ENCODE measurements around the gene RCAN2. TPM values are rescaled to one million over a fixed set of nuclear protein-coding genes. Genes with fewer than 3 reads are reported as not detected.

The RCAN2 gene
- total RNA-seq, 1 experiment from 2014 or later, result 7.6 TPM

- no peaks in the 10 kb centered on the region for H3K9me3 ChIP-seq
- no peaks in the 10 kb centered on the region for H3K36me3 ChIP-seq
- no peak overlapping the region for H3K4me3 ChIP-seq
- H3K27me3 ChIP-seq, result no peaks in the 10 kb centered on the region
- DNase-seq, result no peak
Measured at GRCh38 chr6:46243754-46244153, 247.5 kb downstream of the RCAN2 start.

GRCh38 chr6:46242921-46243320 is 248.3 kb downstream of the RCAN2 start:
- no peak for DNase-seq
- H3K9me3 ChIP-seq, result no peaks in the 10 kb centered on the region
- no peak overlapping the region for H3K4me3 ChIP-seq
- no peaks in the 10 kb centered on the region for H3K36me3 ChIP-seq
- H3K27me3 ChIP-seq, result no peaks in the 10 kb centered on the region

- DNase-seq, result no peak
- no peaks in the 10 kb centered on the region for H3K36me3 ChIP-seq
- H3K27me3 ChIP-seq, result no peaks in the 10 kb centered on the region
- H3K9me3 ChIP-seq, result no peaks in the 10 kb centered on the region
- H3K4me3 ChIP-seq, result no peak overlapping the region
Measured at GRCh38 chr6:46240866-46241565, 250.2 kb downstream of the RCAN2 start.

- Histone ChIP-seq H3K4me3 (no peak overlapping the region), H3K27me3 (no peaks in the 10 kb centered on the region), H3K36me3 (no peaks in the 10 kb centered on the region), H3K9me3 (no peaks in the 10 kb centered on the region)
- DNase-seq, result no peak
Measured at GRCh38 chr6:46236752-46237151, 254.5 kb downstream of the RCAN2 start.

GRCh38 chr6:46235242-46235641 is 256.0 kb downstream of the RCAN2 start:
- Histone ChIP-seq H3K36me3 (no peaks in the 10 kb centered on the region), H3K4me3 (no peak overlapping the region), H3K27me3 (no peaks in the 10 kb centered on the region), H3K9me3 (no peaks in the 10 kb centered on the region)
- no peak for DNase-seq

GRCh38 chr6:46234700-46235099 is 256.5 kb downstream of the RCAN2 start:
- Histone ChIP-seq H3K9me3 (no peaks in the 10 kb centered on the region), H3K36me3 (no peaks in the 10 kb centered on the region), H3K27me3 (no peaks in the 10 kb centered on the region), H3K4me3 (no peak overlapping the region)
- DNase-seq, result no peak

GRCh38 chr6:46234156-46234556 is 257.1 kb downstream of the RCAN2 start:
- no peaks in the 10 kb centered on the region for H3K27me3 ChIP-seq
- DNase-seq, result no peak
- H3K9me3 ChIP-seq, result no peaks in the 10 kb centered on the region
- H3K36me3 ChIP-seq, result no peaks in the 10 kb centered on the region
- H3K4me3 ChIP-seq, result no peak overlapping the region

- Histone ChIP-seq H3K9me3 (no peaks in the 10 kb centered on the region), H3K4me3 (no peak overlapping the region), H3K27me3 (no peaks in the 10 kb centered on the region), H3K36me3 (no peaks in the 10 kb centered on the region)
- no peak for DNase-seq
Measured at GRCh38 chr6:46233129-46233528, 258.1 kb downstream of the RCAN2 start.

- DNase-seq, result no peak
- no peak overlapping the region for H3K4me3 ChIP-seq
- H3K36me3 ChIP-seq, result no peaks in the 10 kb centered on the region
- no peaks in the 10 kb centered on the region for H3K27me3 ChIP-seq
- no peaks in the 10 kb centered on the region for H3K9me3 ChIP-seq
Measured at GRCh38 chr6:46222286-46222685, 269.0 kb downstream of the RCAN2 start.

GRCh38 chr6:46221222-46221793 is 269.9 kb downstream of the RCAN2 start:
- H3K27me3 ChIP-seq, result no peaks in the 10 kb centered on the region
- no peak for DNase-seq
- no peaks in the 10 kb centered on the region for H3K9me3 ChIP-seq
- H3K36me3 ChIP-seq, result no peaks in the 10 kb centered on the region
- no peak overlapping the region for H3K4me3 ChIP-seq

GRCh38 chr6:46220352-46221221 is 270.7 kb downstream of the RCAN2 start:
- no peak for DNase-seq
- no peaks in the 10 kb centered on the region for H3K36me3 ChIP-seq

GRCh38 chr6:46219661-46220060 is 271.6 kb downstream of the RCAN2 start:
- H3K9me3 ChIP-seq, result no peaks in the 10 kb centered on the region
- no peak overlapping the region for H3K4me3 ChIP-seq
- no peaks in the 10 kb centered on the region for H3K27me3 ChIP-seq
- no peak for DNase-seq
- no peaks in the 10 kb centered on the region for H3K36me3 ChIP-seq

More at GRCh38 chr6:46220352-46221221, 270.7 kb downstream of the RCAN2 start:
- Histone ChIP-seq H3K4me3 (no peak overlapping the region), H3K27me3 (no peaks in the 10 kb centered on the region), H3K9me3 (no peaks in the 10 kb centered on the region)

- H3K9me3 ChIP-seq, result no peaks in the 10 kb centered on the region
- H3K4me3 ChIP-seq, result no peak overlapping the region
- no peaks in the 10 kb centered on the region for H3K27me3 ChIP-seq
- DNase-seq, result no peak
- no peaks in the 10 kb centered on the region for H3K36me3 ChIP-seq
Measured at GRCh38 chr6:46218457-46218856, 272.8 kb downstream of the RCAN2 start.

- Histone ChIP-seq H3K4me3 (no peak overlapping the region), H3K27me3 (no peaks in the 10 kb centered on the region), H3K9me3 (no peaks in the 10 kb centered on the region), H3K36me3 (no peaks in the 10 kb centered on the region)
- DNase-seq, result no peak
Measured at GRCh38 chr6:46217671-46218131, 273.5 kb downstream of the RCAN2 start.

- DNase-seq, result no peak
- no peak overlapping the region for H3K4me3 ChIP-seq
- no peaks in the 10 kb centered on the region for H3K36me3 ChIP-seq
- no peaks in the 10 kb centered on the region for H3K27me3 ChIP-seq
- H3K9me3 ChIP-seq, result no peaks in the 10 kb centered on the region
Measured at GRCh38 chr6:46216879-46217278, 274.4 kb downstream of the RCAN2 start.

GRCh38 chr6:46215777-46216176 is 275.5 kb downstream of the RCAN2 start:
- no peaks in the 10 kb centered on the region for H3K36me3 ChIP-seq
- no peak for DNase-seq
- no peaks in the 10 kb centered on the region for H3K9me3 ChIP-seq
- no peaks in the 10 kb centered on the region for H3K27me3 ChIP-seq
- no peak overlapping the region for H3K4me3 ChIP-seq

GRCh38 chr6:46215213-46215612 is 276.0 kb downstream of the RCAN2 start:
- DNase-seq, result no peak
- H3K4me3 ChIP-seq, result no peak overlapping the region
- H3K9me3 ChIP-seq, result no peaks in the 10 kb centered on the region
- no peaks in the 10 kb centered on the region for H3K27me3 ChIP-seq
- no peaks in the 10 kb centered on the region for H3K36me3 ChIP-seq
